GM18868 (cell line): ENCODE measurements around the gene RASD1.
"Not testable (repeated sequence)": the region's sequence is repeated elsewhere in the genome, so short reads cannot be mapped to it uniquely, and the experiment has no call there.

Experiments
- ATAC-seq: cut with Tn5 transposase; IDR thresholded peaks from one replicate; pipeline ENCODE4 v1.9.1; 2021; ENCODE audit warnings: mild to moderate bottlenecking, moderate library complexity; ENCODE audit not compliant: unreplicated experiment

The RASD1 gene

DNA sequence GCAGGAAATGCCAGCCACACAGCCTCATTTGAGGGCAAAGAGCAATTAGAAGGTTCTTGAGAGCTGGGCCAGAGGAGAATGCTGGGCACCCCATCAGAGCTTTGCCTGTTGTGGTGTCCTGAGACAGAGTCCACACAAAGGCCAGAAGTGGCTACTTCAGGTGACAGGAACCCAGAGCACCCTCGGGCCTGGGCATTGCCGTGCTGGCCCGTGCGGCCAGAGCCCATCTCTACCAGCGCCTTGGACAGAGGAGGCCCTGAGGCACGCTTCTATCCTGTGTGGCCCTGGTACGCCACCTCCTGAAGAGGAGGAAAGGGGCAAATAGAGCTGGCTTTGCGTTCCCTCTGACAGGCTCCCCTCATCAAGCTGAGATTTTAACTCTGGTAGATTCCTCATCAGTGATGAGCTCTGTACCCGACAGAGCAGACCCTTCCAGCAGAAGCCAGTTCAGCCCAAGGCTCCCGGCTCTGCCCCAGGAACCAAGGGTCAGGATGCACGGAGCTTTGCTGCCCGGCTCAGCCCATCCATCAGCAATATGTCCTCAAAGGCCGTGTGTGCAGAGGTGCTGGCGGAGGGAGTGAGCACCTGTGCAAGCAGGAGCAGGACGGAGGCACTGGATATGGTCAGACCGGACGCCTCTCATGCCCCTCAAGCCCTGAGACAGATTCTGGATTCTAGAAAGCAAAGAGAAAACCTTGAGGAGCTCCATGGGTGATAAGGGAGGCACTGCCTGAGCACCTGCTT, 3.4 kb upstream of the RASD1 start:
- no peak for ATAC-seq

DNA sequence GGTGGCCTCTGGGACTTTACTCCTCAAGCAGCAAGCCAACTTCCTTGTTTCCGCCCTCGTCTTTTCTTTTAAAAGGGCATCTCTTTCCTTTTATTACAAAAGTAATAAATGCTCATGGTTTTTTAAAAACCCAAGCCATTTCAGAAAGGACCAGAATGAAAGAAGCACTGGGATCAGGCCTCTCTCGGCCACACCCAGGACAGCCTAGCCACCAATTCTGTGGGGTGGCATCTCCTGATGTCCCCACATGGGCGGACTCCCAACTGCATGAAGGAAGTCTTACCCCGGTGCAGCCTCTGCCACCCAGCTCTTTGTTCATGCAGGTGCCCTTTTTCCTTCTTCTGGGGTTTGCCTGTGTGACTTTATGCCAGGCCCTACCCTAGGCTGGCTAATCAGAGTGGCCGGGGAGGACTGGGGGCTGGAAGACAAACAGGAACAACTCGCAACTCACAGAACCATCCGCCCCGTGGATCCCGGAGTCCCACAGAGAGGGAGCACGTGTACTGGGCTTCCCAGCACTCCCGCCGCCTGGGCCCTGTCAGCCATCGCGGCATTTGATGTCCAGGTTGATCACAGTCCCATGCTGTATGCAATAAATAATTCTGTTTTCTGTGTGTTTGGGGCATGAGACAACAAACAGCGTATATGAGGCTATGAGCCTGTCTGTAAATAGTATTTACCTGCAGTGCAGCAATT, 2.6 kb upstream of the RASD1 start:
- ATAC-seq: no peak

DNA sequence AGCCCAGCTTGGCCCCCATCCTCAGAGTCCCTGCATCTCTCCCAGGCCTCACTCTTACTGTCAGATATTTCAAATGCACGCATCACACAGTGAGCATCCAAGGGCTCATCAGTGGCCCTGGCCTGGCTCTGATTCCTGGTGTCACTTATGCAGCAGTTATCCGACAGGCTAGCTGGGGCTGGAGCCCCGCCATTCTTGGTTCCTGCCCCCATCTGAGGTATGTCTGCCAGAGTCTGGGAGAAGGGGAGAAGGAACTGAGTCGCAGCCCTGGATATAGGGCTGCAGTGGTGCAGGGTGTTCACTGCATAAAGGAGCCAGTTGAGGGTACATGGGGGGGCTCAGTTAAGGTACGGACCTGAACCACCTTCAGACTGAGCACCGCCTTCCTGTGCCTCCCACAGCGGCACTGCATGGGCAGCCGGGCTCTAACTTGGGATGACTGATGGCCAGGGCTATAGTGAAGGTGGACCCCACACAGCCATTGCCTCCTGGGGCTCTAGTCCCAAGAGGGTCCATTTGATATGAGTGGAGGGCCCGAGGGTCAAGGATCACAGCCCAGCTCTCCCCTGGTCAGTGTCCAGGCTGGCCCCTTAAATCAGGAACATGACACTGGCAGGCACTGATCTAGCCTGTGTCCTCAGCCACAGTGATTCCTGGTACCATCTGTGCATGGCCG, 1.8 kb upstream of the RASD1 start:
- no peak for ATAC-seq

DNA sequence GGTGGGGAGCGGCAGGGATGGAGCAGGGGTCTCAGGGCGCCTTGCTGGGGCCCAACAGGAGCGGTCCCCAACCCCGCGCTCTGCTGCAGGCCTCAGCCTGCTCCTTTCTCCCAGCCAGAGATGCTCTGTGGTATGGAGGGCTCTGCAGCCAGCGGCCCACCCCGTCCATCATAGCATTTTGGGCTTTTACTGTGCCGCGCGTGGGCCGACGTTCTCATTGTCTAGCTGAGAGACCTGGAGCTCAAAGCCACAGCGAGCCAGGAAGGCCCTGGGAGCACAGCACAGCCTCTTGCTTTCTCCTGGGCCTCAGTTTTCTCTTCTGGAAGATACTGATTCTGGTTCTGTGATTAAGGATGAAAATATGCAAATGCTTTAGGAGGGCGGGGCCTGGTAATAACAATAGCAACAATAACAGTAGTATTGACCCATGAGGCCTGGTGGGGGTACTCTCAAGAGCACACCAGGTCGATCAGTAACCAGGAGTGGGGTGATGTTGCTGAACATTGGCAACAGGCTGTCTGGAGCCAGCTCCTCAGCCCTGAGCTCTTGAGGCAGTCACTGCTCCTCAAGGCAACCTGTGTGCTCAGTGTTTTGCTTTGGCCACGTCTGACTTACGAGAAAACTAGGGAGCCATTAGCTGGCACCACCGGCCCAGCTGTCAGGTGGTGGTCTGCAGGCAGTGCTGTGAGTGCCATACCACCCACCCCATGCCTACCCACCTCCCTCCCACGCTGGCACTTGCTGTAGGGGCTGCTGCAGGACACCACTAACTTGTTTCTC, 1.1 kb upstream of the RASD1 start:
- ATAC-seq: no peak

DNA sequence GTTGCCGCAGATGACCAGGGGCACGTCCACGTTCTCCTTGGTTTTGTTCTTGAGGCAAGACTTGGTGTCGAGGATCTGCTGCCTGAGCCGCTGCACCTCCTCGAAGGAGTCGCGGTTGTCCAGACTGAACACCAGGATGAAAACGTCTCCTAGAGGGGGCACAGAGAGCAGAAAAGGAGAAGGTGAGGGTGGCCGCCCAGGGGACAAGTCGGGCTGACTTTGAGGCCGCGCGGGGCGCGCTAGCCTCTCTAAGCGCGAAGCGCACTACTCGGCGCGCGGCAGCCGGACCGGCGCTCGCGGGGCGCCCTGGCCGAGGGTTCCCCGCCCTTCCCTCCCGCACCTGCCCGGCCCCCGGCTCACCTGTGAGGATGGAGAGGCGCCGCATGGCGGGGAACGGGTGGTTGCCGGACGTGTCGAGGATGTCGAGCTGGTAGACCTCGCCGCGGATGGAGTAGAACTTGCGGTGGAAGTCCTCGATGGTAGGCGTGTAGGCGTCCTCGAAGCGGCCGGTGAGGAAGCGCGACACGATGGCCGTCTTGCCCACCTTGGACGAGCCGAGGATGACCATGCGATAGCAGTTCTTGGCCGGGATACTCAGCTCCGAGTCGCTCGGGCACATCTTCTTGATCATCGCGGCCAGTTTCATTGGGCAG, 533 bp downstream of the RASD1 start:
- no peak for ATAC-seq

DNA sequence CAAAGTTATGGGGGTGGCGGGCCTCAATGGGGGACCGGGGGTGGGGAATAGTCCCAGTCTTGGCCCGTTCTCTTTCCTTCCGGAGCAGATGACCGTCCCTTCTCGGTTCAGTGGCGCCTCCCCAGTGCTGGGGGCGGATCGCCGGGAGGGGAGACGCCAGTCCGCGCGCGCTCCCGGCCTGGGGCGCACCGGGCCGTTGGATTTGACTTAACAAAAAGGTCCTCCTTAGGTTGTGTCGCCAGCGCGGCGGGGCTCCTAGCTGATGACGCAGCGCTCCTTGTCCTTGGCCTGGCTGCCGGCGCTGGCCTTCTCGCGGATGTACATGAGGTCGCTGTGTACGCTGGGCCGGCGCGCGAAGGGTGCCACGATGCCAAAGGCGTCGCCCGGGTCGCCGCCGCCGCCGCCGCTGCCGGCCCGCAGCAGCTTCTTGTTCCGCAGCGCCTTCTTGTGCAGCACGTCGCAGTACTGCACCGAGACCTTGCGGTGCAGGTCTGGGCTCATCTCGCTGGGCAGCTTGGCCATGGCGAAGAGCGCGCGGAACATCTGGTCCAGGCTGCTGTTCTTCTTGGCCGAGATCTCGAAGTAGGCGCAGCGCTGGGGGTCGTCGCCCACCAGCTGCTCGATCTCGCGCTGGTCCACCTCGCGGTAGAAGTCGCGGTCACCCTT, 1.2 kb downstream of the RASD1 start:
- no peak for ATAC-seq

DNA sequence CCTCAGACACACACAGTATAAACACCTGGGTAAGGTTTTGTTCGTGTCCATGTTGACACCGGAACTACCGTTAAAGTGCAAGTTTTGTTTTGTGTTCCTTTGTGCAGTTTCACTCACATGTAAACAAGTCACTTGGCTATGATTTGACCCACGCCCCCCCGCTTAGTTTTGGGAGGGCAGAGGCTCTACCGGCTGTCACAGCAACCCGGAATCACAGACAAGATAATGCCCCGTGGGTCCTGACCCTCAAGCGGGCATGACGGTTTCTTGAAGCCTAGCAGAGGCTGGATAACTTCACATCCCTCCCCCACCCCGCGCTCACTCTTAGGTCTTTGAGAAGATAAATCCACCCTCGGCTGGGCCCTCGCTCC, 1.7 kb downstream of the RASD1 start:
- ATAC-seq: no peak

DNA sequence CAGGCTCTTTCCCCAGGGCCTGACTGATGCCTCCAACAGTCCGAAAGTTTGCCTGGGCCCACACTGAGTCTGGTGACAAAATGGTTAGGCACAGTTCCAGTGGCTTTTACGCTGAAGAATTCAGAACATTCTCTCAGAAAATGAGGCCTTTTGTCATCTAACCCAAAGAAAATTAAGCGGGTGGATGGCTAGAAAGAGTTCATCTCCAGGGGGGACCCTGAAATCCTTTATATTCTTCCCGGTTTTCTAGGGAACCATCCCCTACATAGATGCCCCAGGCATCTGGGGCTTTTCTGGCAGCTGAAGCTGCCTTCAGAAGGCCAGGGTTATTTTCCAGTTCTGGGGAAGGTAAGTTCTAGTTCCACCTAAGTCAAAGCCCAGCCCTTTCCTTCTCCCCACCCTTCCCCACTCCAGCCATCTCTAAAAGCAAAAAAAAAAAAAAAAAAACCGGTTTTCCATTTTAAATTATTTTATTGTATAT, 2.2 kb downstream of the RASD1 start:
- no peak for ATAC-seq

DNA sequence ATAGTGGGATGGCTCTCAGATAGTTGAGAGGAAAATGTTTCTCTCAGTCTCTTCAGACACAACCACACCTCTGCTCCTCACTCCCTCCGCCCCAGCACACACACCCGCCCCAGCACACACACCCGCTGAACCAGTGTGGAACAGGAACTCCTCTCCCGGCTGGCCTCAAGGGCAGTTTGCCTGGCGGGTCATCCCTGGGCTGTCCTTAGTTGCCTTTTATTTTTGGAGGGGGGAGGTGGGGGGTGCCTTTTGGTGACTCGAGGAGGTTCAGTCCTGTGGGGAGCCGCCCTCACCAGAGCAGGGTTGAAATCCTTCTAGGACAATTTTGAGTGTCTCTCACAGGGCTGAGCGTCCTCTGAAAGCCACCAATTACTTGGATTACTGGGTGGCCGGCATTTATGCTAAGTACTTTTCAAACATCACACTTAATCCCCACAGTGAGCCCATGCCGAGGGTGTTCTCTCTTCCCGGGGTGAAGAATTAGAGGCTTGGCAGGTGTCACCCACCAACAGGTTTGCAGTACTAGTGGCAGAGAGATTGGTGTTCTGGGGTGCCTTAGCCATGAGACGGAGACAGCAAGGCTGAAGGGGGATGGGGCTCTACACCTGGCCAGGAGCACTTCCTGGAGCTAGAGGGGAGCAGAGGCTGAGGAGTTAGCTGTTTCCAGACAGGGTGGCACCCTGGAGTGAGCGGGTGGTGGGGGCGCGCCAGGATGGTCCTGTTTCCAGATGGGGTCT, 2.8 kb downstream of the RASD1 start:
- ATAC-seq: no peak

DNA sequence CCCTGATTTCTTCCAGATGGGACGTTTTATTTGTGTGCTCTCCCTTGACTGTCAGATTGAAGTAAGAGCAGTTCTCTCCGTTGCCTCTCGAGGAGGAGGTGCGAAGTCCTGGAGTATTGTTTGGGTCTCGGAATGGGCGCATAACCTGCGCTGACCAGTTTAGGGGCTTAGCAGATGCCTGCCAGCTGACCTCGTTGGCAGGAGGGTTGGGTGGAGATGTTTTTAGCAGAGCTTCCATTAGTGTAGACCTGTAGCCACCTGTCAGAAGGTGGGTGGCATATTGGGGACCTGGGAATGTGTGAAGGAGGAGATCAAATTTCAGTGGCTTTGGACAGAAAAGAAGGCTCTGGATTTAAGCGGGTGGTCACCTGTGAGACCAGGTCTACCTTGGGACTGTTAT, 3.6 kb downstream of the RASD1 start:
- ATAC-seq: no peak

DNA sequence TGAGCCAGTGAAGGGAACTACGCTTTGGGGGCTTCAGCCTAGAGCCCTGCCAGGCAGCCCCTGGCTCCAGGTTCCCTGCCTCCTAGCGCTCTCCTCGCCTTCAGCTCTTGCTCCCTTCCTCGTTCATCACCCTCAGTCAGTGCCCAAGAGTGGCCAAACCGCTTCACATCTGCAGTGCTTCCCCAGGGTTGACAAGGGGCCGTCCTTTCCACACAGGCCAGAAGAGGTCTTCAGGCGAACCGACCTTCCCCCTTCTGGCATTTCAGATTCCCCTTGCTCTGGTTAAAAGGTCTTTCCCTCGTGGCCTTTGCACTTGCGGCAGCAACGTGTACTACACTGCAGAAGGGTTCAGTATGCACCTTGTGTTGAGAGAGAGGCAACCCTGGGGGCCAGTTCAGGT, 4.1 kb downstream of the RASD1 start:
- ATAC-seq: no peak

DNA sequence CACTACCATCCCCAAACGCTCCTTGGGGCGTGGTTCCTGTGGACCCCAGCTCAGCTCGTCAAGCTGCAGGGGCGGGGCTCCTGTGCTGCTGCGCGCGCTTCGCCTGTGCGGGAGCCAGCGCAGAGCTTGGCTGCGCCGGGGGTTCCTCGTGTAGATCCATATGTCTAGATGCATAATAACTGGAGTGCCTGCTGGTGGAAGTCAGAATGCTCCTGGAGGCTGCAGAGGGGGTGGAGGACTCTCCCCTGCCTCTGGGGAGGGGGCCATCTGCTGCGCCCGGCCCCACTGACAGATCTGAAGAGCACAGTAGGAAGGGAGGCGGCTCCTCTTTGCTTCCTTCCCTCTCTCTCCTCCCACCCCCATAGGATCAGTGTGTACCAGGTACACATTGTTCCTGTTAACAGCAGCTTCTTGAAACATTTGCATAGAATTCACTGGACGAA, 4.6 kb downstream of the RASD1 start:
- no peak for ATAC-seq

DNA sequence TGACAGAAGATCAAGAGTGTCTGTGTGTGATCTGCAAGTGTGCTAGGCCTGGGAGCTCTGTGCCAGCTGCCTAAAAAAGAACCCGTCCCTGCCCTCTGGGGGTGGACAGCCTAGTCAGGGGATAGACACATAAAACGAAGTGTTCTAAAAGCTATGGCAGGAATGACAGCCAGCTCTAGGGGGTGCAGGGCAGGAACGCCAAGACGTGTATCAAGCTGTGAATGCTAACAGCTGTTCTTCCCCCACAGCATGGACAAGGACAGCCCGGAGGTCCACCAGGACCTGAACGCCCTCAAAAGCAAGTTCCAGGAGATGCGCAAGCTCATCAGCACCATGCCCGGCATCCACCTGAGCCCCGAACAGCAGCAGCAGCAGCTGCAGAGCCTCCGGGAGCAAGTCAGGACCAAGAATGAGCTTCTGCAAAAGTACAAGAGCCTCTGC, 5.1 kb downstream of the RASD1 start:
- no peak for ATAC-seq

DNA sequence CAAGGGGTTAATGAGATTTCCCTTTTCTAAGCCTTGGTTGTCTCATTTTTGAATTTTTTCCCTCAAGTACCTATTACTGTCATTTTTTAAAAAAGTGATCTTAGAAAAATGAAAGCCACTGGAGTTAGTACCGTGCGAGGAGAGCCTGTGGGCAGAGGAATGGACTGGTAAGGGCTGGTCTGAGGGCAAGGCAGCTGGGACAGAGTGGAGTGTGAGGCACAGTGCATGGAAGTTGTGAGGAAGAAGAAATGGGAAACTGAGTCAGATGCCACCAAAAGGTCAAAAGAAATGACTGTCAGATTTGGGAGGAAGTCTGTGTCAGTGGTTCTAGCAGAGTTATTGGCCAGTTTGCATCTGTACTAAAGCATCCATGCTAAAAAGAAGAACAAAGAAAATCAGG, 8.2 kb downstream of the RASD1 start:
- ATAC-seq: no peak

DNA sequence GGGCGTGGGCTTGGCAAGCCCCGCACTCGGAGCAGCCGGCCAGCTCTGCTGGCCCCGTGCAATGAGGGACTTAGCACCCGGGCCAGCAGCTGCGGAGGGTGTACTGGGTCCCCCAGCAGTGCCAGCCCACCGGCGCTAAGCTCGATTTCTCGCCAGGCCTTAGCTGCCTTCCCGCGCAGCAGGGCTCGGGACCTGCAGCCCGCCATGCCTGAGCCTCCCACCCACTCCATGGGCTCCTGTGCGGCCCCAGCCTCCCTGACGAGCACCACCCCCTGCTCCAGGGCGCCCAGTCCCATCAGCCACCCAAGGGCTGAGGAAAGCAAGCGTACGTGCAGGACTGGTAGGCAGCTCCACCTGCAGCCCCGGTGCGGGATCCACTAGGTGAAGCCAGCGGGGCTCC, 9.8 kb downstream of the RASD1 start:
- not testable (repeated sequence) for ATAC-seq

DNA sequence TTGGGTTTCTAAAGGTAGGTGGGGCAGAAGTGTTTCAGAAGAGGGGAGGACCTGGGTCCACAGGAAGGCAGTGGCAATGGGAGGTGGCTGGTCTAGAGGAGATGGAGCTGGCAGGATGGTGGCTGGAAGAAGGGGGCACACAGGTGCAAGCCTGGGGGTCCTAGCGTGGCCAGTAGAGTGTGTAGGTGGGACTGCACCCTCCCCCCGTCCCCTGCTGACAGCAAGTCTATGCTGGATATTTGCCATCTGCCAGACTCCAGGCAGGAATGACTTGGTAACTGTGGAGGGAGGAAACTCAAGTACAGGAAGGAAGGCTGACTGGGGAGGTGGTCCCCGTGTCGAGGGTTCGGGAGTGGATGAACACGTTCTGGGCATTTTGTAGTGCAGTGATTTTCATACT, 10.8 kb downstream of the RASD1 start:
- ATAC-seq: no peak

DNA sequence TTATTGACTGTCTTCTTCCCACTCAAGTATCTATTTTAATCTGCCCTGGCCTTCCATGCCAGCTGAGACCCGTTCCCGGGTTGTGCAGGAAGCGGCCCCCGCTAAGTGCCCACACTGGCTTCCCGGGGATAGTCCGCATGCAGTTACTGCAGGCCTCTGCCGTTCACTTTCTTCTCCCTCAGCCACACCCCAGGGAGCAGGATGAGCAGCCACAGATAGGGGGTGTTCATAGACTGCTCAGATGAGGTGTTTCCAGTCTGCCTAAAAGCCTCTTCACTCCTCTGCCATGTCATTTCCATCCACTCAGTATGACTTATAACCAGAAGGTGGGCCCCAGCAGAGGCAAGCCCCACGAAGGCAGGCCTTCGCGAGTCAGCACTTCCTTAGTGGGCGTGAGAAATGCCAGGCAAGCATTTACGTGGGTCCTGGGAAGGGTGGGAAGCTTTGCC, 11.7 kb downstream of the RASD1 start:
- ATAC-seq: no peak

DNA sequence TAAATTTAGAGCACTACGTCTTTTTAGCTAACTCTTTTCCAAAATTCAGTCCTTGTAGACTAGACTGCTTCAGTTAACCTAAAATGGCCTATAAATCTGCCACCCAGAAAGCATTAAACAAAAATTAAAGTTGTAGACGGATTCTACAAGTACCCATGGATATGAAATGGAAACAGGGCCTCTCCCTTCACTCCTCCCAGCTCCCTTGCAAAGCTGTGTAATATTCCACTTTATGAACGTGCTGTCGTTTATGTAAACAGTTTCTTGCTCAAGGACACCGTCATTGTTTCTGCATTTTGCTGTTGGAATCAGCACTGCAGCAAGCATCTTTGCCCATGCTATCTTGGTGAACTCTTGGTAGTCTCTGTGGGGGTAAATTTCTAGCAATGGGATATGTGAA, 14.3 kb downstream of the RASD1 start:
- ATAC-seq: no peak

DNA sequence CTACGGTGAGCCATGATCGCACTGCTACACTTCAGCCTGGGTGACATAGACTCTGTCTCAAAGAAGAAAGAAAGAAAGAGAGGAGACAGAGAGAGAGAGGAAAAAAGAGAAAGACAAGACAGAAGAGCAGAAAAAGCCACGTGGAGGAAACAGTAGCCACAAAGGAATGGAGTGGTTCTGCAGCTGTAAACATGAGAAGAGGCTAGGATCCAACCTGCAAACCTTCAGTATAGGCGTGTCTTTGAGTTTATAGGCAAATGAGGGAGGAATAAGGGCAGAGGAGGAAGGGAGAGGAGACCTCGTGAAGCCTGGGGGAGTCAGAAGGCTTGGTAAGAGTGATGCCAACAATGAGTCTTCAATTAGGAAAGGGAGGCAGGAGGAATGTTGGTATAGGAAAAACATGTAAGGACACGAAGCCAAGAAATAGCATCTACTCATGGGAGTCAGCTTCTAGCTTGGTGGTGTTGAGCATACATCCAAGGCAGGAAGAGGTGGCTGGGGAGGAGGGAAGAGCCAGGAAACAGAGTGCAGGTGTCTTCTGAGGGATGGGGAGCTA, 15.5 kb downstream of the RASD1 start:
- ATAC-seq: no peak
